HG03460 (cell line): Measurements from ENCODE around the gene SEC24D.
"Not testable (repeated sequence)": the region's sequence is repeated elsewhere in the genome, so short reads cannot be mapped to it uniquely, and the experiment has no call there.

ENCODE experiments used
- ATAC-seq: cut with Tn5 transposase; IDR thresholded peaks from one replicate; pipeline ENCODE4 v1.9.1; 2021; ENCODE audit not compliant: unreplicated experiment

Gene SEC24D

DNA sequence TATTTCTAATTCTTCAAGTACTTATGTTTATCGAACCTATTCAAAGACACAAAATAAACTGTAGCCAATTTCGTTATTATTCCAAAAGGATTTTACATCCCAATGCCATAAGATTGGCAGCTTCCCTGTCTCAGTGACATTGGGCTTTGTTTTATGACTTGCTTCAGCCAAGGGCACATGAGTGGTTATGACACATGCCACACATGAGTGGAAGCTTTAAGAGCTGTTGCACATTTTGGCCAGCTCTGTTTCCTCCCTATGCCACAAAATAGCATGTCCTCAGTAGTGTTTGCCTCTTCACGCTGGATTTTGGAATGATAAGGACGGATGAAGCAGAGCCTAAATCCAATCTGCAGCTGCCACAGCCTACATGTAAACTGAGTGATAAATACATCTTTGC is 21.9 kb downstream of the SEC24D start:
- ATAC-seq = no peak

DNA sequence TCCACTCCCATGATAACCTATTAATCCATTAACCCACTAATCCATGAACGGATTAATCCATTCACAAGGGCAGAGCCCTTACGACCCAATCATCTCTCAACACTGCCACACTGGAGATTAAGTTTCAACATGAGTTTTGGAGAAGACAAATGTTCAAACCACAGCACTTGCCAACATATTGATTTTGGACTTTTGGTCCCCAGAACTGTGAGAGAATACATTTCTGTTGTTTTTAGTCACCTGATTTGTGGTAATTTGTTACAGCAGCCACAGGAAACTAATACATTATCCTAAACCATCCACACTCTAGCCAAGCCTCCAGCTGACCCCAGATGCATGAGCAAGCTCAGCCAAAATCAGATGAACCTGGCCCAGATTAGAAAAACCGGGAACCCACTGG is 22.4 kb downstream of the SEC24D start:
- no peak for ATAC-seq

DNA sequence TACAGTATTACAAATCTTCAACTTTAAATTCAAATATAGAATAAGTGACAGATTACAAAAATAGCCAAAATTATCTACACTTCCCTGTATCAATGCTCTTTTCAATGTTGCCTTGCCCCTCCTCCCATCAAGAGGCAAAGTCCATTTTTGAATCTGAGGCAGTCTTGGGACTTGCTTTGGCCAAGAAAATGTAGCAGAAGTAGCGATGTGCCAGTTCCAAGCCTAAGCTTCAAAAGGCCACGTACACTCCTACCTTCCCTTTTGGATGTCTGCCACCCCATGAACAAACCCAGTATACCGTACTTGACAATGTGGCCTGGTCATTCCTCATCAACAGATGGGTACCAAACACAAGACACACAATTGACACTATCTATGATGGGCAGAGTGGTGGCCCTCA is 24.1 kb downstream of the SEC24D start:
- no peak for ATAC-seq

DNA sequence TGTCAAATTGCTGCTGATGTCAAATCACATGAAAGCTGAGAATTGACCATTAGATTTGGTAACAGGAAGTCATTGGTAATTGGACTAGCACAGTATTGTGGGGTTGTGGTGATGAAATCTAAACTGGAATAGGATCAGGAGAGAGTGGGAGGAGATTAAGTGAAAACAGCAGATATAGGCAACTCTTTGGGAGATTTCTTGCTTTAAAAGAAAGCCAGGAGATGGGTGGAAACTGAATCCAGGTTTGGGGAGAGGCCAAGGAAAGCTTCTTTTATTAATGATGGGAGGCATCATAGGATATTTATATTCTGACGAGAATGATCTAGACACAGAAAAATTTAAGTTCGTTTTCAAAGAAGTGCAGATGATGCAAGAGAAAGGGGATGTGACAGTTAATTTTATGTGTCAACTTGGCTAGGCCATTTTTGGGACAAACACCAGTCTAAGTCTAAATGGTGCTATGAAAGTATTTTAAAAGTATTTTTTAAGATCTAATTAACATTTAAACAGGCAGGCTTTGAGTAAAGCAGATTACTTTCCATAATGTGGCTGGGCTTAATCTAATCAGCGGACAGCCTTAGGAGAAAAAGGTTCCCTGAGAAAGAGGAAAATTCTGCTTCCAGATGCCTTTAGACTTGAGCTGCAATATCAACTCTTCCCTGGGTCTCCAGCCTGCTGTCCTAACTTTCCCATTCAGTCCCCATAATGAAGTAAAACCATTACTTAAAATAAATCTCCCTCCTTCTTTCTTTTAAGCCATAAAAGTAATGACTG is 24.7 kb downstream of the SEC24D start:
- ATAC-seq = no peak

DNA sequence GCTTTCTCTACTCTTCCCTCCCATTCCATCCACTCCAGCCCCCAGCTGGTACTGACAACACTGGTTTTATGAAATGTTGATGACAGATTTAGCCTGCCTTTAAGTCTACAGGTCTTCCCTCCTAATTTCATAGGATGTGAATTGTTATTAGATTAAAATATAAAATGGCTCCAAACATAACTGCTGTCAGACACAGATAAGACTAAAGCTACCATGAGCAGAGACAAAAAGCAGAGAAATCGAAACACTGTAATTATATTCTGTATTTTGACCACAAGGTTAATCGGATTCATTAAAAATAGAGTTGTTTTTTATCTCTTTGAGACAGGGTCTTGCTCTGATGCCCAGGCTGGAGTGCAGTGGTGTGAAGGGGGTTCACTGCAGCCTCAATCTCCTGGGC is 28.3 kb downstream of the SEC24D start:
- ATAC-seq = no peak

DNA sequence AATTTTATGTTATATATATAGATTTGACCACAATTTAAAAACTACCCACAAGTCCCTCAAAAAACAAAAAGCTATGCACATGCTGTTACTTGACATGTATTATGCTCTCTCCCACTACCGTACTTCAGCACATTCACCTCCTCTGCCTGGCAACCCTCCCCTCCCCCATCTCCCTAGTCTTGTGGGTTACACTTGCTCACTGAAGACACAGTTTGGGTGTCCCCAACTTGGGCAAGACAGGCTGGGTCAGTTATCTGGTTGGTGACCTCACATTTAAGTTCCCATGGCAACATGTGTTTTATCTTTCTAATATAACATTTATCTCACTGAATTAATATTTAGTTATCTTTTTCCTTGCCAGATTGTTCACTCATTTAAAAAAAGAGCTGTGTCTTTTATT is 32.7 kb downstream of the SEC24D start:
- no peak for ATAC-seq

DNA sequence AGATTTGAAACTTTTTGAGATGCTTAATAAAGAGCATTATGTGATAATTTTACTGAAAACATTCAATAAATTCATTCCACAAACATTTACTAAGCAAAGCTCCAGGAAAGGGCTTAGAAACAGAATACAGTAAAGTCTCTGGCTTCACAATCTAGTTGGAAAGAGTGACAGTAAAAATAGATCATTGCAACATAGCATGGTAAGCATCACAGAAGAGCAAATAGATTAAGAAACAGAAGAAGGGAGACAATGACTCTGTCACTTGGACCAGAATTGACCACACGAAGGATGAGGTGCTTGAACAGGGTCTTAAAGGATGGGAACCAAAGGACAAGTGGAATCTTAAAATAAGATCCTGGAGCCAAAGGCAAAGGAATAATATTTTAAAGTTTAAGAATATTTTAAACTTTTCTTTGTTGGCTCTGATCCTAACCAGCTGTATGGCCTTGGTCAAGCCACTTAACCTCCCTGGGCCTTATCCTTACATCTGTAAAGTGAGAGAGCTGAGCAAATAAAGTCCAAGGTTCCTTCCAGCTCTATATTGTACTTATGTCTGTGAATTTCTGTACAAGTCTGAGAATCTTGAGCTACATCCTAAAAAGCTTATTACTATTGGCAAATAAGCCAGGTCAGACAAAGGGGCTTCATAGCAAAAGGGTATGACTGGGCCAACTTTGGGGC is 33.9 kb downstream of the SEC24D start:
- ATAC-seq = no peak

DNA sequence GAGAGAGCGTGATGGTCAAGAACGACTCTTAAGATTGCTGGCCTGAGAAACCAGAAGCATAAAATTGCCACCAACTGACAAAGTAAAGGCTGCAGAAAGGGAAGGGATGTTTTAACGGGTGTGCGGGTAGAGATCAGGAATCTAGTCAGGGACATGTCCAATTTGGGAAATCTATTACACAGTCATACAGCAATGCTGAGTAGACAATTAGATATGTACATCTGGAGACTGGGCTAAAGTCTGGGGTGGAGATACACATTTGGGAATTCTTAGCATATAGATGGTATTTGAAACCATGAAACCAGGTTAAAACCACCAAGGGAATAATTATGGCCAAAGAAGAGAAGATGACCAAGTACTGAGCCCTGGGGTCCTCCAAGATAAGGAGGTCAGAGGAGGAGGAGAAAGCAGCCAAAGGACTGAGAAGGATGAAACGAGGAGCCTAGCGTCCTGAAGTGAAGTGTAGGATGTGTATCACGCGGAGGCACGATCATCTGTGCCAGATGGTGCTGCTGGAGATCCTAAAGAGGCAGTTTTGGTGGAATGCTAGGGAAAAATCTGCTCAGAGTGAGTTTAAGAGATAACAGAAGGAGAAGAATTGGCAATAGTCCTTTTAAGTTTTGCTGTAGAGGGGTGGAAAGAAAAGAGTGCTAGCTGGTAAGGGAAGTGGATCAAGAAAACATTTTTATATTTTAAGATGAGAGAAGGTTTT is 36.5 kb downstream of the SEC24D start:
- no peak for ATAC-seq

DNA sequence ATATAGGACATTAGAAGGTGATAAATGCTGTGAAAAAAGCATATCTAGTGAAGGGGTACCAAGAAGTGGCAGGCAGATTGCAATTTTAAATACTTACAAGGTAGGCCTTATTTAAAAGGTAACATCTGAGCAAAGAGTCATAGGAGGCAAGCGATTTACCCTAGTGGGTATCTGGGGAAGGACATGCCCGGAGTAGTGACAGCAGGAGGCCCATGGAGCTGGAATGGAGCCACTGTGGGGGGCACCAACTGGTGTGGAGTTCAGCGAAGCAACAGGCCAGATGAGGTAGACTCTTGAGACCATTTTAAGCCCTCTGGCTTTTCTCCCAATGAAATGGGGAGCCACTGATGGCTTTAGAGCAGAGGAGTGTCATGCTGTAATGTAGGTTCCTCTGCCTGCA is 37.3 kb downstream of the SEC24D start:
- ATAC-seq = no peak

DNA sequence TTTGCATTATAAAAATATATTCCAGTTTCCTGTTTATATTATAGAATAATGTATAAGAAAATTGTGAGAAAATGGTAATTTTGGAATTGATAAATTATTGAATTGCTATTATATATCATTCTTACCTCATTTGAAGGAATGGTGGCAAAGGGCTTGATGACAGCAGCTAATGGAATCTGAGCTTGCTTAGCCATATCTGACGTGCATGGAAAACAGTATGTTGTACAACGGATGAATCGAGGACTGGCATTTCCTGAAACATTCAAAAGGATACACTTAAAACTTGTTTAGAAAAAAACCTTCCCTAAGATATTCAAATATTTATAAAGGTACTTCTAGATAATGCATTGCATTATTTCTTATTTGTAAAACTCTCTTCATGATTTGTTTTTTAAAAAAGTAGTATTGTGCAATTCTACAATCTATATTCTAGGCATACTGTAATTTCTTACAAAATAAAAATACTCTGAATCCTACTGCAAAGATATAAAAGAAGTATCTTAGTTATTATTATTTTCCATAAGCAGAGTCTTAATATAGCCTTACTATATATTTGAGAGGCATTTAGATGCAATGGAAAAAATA is 38.3 kb downstream of the SEC24D start:
- ATAC-seq = no peak

DNA sequence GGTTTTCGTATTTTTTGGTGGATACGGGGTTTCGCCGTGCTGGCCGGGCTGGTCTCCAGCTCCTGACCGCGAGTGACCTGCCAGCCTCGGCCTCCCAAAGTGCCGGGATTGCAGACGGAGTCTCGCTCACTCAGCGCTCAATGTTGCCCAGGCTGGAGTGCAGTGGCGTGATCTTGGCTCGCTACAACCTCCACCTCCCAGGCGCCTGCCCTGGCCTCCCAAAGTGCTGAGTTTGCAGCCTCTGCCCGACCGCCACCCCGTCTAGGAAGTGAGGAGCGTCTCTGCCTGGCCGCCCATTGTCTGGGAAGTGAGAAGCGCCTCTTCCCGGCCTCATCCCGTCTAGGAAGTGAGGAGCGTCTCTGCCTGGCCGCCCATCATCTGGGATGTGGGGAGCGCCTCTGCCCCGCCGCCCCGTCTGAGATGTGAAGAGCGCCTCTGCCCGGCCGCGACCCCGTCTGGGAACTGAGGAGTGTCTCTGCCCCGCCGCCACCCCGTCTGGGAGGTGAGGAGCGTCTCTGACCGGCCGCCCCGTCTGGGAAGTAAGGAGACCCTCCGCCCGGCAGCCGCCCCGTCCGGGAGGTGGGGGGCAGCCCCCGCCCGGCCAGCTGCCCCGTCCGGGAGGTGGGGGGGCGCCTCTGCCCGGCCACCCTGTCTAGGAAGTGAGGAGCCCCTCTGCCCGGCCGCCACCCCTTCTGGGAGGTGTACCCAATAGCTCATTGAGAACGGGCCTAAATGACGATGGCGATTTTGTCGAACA is 44.1 kb downstream of the SEC24D start:
- not testable (repeated sequence) for ATAC-seq

DNA sequence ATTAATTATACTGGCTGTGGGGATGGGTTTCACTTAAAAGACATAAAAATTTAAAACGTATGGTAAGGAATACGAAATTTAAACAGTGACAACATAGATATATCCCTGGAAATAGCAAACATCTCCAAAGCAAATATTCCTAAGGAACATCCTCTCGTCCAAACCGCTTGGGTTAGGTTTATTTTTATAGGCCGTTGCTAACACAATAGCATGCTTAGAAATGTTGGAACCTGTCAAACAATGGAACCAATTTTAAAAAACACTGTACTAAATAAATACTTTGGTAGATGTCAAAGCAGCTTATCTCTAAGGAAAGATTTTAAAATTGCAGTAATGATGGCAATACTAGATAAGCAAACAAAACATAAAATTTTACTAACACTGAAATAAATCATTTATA is 45.4 kb downstream of the SEC24D start:
- ATAC-seq = no peak

DNA sequence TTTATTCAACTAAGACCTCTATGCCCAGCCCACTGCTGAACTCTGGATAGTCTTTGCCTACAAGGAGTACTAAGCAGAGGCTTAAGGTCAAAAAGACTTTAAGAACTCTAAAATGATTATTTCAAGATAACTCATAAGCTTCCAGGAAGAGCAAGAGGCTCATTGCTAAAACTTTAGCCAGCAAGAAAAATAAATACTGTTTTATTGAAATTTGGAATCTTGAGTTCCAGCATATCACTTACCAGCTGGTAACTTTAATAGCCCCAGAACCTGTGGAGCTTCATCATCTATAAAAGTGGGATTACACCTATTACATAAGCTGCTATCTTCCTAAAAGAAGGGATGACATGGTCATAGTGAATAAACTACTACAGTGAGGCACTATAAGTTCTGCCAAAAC is 47.0 kb downstream of the SEC24D start:
- ATAC-seq = no peak

DNA sequence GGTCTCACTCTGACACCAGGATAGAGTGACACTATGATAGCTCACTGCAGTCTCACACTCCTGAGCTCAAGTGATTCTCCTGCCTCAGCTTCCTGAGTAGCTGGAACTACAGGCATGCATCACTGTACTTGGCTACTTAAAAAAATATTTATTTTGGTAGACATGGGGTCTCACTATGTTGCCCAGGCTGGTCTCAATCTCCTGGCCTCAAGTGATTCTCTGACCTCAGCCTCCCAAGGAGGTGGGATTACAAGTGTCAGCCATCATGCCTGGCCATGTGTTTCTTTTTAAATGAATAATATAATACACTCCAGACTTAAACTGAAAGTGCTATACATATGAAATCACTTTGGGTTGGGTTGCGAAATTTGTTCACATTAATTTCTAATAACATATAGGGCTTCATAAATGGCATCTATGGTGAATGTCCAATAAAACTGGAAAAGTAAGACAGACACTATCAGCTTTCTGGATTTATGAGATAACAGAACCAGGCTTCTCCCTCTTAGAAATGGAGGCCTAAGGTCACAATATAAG is 48.0 kb downstream of the SEC24D start:
- no peak for ATAC-seq

DNA sequence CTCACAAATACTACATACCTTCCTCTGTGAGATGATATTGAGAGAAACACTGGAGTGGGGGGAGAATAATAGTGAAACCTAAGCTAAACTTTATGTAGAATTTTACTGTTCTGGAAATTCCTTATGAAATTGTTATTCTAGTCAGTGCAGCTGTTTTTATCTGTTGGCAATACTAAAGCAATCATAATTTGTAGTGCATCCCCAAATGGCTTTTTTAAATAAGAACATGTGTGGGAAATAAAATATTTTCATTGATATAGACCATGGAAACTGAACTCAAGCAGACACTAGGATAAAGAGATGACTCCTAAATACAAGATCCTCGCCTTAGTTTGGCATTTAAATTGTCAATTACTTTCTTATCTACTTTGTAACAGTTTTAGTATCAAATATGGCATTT is 51.1 kb downstream of the SEC24D start:
- ATAC-seq = no peak

DNA sequence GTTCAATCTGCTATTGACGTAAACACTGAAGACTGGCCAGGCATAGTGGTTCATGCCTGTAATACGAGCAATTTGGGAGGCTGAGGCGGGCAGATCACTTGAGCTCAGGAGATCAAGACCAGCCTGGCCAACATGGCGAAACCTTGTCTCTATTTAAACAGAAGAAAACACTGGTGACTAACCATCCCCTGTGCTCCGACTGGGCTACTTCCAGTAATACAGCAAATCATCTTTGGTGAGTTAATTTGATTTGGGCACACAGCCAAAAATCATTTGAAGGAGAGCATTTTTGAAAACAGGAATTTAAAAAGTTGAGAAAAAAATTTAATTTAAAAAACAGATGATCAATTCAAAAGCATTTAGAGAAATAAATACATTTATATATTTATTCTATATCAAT is 52.0 kb downstream of the SEC24D start:
- no peak for ATAC-seq

DNA sequence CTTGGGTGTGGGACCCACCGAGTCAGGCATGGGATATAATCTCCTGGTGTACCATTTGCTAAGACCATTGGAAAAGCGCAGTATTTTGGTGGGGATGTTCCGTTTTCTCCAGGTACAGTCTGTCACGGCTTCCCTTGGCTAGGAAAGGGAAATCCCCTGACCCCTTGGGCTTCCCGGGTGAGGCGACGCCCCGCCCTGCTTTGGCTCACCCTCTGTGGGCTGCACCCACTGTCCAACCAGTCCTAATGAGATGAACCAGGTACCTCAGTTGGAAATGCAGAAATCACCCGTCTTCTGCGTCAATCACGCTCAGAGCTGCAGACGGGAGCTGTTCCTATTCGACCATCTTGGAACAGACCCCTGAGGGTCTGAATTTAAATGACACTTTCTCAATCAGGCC is 53.0 kb downstream of the SEC24D start:
- ATAC-seq = not testable (repeated sequence)

DNA sequence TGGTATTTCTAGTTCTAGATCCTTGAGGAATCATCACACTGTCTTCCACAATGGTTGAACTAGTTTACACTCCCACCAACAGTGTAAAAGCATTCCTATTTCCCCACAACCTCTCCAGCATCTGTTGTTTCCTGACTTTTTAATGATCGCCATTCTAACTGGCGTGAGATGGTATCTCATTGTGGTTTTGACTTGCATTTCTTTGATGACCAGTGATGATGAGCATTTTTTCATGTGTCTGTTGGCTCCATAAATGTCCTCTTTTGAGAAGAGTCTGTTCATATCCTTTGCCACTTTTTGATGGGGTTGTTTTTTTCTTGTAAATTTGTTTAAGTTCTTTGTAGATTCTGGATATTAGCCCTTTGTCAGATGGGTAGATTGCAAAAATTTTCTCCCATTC is 58.3 kb downstream of the SEC24D start:
- not testable (repeated sequence) for ATAC-seq

DNA sequence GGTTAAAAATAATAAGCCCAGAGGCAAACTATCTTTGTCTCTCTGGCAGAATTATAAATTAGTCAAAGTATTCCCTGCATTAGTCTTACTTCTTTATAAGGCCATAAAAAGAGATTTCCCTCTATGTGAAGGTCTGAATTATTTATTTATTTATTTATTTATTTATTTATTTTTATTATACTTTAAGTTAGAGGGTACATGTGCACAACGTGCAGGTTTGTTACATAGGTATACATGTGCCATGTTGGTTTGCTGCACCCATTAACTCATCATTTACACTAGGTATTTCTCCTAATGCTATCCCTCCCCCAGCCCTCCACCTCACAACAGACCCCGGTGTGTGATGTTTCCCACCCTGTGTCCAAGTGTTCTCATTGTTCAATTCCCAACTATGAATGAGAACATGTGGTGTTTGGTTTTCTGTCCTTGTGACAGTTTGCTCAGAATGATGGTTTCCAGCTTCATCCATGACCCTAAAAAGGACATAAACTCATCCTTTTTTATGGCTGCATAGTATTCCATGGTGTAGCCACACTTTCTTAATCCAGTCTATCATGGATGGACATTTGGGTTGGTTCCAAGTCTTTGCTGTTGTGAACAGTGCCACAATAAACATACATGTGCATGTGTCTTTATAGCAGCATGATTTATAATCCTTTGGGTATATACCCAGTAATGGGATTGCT is 58.8 kb downstream of the SEC24D start:
- ATAC-seq = not testable (repeated sequence)
